ENCODE results near the gene CYRIA. TPM values are rescaled to one million over a fixed set of nuclear protein-coding genes. Genes with fewer than 3 reads are reported as not detected.

The CYRIA gene
- total RNA-seq, 2 donors from 2014 or later = 0.86 to 1.4 TPM

- Histone ChIP-seq H3K4me1 (ENCODE audit: control insufficient read depth, insufficient read depth, low read length) (no peaks in the 10 kb centered on the region), H3K4me3 (ENCODE audit: low read length) (no peak overlapping the region), H3K36me3 (ENCODE audit: control insufficient read depth, insufficient read depth, low read length) (no peaks in the 10 kb centered on the region), H3K9ac (ENCODE audit: extremely low read depth, low read length, poor library complexity, severe bottlenecking) (no peak overlapping the region), H3K27me3 (ENCODE audit: control insufficient read depth, insufficient read depth, low read length, poor library complexity, severe bottlenecking) (peaks cover 63% of the 10 kb centered on the region), H3K9me3 (ENCODE audit: control insufficient read depth, low read length) (no peaks in the 10 kb centered on the region), H3K27ac (ENCODE audit: low read depth, low read length) (no peak overlapping the region)
- no peak overlapping the region for H3K4me3 Mint-ChIP-seq
- H3K4me1 Mint-ChIP-seq = peaks cover 13% of the 10 kb centered on the region
- H3K9me3 Mint-ChIP-seq = no peaks in the 10 kb centered on the region
- peaks cover 57% of the 10 kb centered on the region for H3K27me3 Mint-ChIP-seq (ENCODE audit: insufficient read depth)
- WGBS, 2 experiments (ENCODE audit: insufficient coverage in 1 of 2, insufficient read length in 1 of 2) = 95 to 100% methylated on average over 4 of the region's 4 CpGs
- no peak overlapping the region for H3K27ac Mint-ChIP-seq
- no peak for TF ChIP-seq CTCF (conservative IDR thresholded peaks at IDR 0.05)
- H3K36me3 Mint-ChIP-seq (ENCODE audit: low read depth) = no peaks in the 10 kb centered on the region
- peak; percentile 49 for DNase-seq
These were observed 2.3 kb downstream of the CYRIA start for GRCh38 chr2:16663121-16663905.

- 85 to 86% methylated on average over 4 to 5 of the region's 5 CpGs for WGBS, 2 experiments (ENCODE audit: insufficient coverage in 1 of 2, insufficient read length in 1 of 2)
- Mint-ChIP-seq H3K27me3 (ENCODE audit: insufficient read depth) (peaks cover 48% of the 10 kb centered on the region), H3K4me1 (peaks cover 13% of the 10 kb centered on the region), H3K4me3 (no peak overlapping the region), H3K36me3 (ENCODE audit: low read depth) (no peaks in the 10 kb centered on the region), H3K27ac (no peak overlapping the region), H3K9me3 (no peaks in the 10 kb centered on the region)
- Histone ChIP-seq H3K4me3 (ENCODE audit: low read length) (no peak overlapping the region), H3K9me3 (ENCODE audit: control insufficient read depth, low read length) (no peaks in the 10 kb centered on the region), H3K36me3 (ENCODE audit: control insufficient read depth, insufficient read depth, low read length) (no peaks in the 10 kb centered on the region), H3K27ac (ENCODE audit: low read depth, low read length) (no peak overlapping the region), H3K4me1 (ENCODE audit: control insufficient read depth, insufficient read depth, low read length) (no peaks in the 10 kb centered on the region), H3K9ac (ENCODE audit: extremely low read depth, low read length, poor library complexity, severe bottlenecking) (no peak overlapping the region), H3K27me3 (ENCODE audit: control insufficient read depth, insufficient read depth, low read length, poor library complexity, severe bottlenecking) (peaks cover 52% of the 10 kb centered on the region)
- peak; percentile 13 for DNase-seq
- TF ChIP-seq CTCF (conservative IDR thresholded peaks at IDR 0.05) = no peak
These were observed 3.4 kb downstream of the CYRIA start for GRCh38 chr2:16661936-16662839.

GRCh38 chr2:16661526-16661925 is 4.1 kb downstream of the CYRIA start:
- Histone ChIP-seq H3K27me3 (ENCODE audit: control insufficient read depth, insufficient read depth, low read length, poor library complexity, severe bottlenecking) (peaks cover 45% of the 10 kb centered on the region), H3K4me1 (ENCODE audit: control insufficient read depth, insufficient read depth, low read length) (no peaks in the 10 kb centered on the region), H3K36me3 (ENCODE audit: control insufficient read depth, insufficient read depth, low read length) (no peaks in the 10 kb centered on the region), H3K27ac (ENCODE audit: low read depth, low read length) (no peak overlapping the region), H3K9ac (ENCODE audit: extremely low read depth, low read length, poor library complexity, severe bottlenecking) (no peak overlapping the region), H3K9me3 (ENCODE audit: control insufficient read depth, low read length) (no peaks in the 10 kb centered on the region), H3K4me3 (ENCODE audit: low read length) (no peak overlapping the region)
- Mint-ChIP-seq H3K4me1 (peaks cover 13% of the 10 kb centered on the region), H3K9me3 (no peaks in the 10 kb centered on the region), H3K4me3 (no peak overlapping the region), H3K27me3 (ENCODE audit: insufficient read depth) (peaks cover 41% of the 10 kb centered on the region), H3K27ac (no peak overlapping the region), H3K36me3 (ENCODE audit: low read depth) (no peaks in the 10 kb centered on the region)
- WGBS, 2 experiments (ENCODE audit: insufficient coverage in 1 of 2, insufficient read length in 1 of 2) = 80 to 90% methylated on average over 3 to 4 of the region's 4 CpGs
- TF ChIP-seq CTCF (conservative IDR thresholded peaks at IDR 0.05) = no peak
- DNase-seq = no peak
